CD14-positive monocyte (primary cell): ENCODE data around the gene TIAM2. TPM values are rescaled to one million over a fixed set of nuclear protein-coding genes. Genes with fewer than 3 reads are reported as not detected.

Experiments
- DNase-seq, 3 donors: peaks; one replicate each; pipeline ENCODE4 v3.0.0-alpha.2; 2011 to 2022
- H2AFZ ChIP-seq: 2 replicates; pipeline ENCODE4 v1.6.0; 2012; ENCODE audit warnings: mild to moderate bottlenecking, low read depth, low read length, inconsistent platforms; ENCODE audit not compliant: insufficient read depth, poor library complexity, severe bottlenecking
- H3K27ac ChIP-seq, 2 donors: 1 replicate in 1 of 2; 2 replicates in 1 of 2; pipeline ENCODE4 v1.5.1; 2012 to 2013; ENCODE audit warnings: low read length in 2 of 2, control low read depth in 1 of 2, inconsistent platforms in 1 of 2, low read depth in 1 of 2, mild to moderate bottlenecking in 1 of 2
- H3K27me3 ChIP-seq, 2 donors: one replicate each; pipeline versions ENCODE4 v1.6.0 to v1.6.1; 2011 to 2013; ENCODE audit warnings: low read length in 2 of 2; ENCODE audit not compliant: control insufficient read depth in 2 of 2, insufficient read depth in 2 of 2
- H3K36me3 ChIP-seq, 2 donors: replicated peaks in 1 of 2; 1 replicate in 1 of 2; 2 replicates in 1 of 2; pipeline versions ENCODE4 v1.5.1 to v1.6.1; 2012 to 2013; ENCODE audit warnings: low read length in 2 of 2, control low read depth in 1 of 2, inconsistent platforms in 1 of 2, mild to moderate bottlenecking in 1 of 2; ENCODE audit not compliant: insufficient read depth in 2 of 2, control insufficient read depth in 1 of 2
- H3K4me1 ChIP-seq, 2 donors: 1 replicate in 1 of 2; 2 replicates in 1 of 2; pipeline versions ENCODE4 v1.5.1 to v1.6.1; 2012 to 2013; ENCODE audit warnings: low read length in 2 of 2, control low read depth in 1 of 2, inconsistent platforms in 1 of 2, mild to moderate bottlenecking in 1 of 2, moderate library complexity in 1 of 2; ENCODE audit not compliant: insufficient read depth in 2 of 2, control insufficient read depth in 1 of 2
- H3K4me2 ChIP-seq: replicated peaks from 2 replicates; pipeline ENCODE3; 2012; ENCODE audit warnings: low read length, moderate library complexity, mild to moderate bottlenecking; ENCODE audit not compliant: poor library complexity, severe bottlenecking; ENCODE audit errors: extremely low read depth
- H3K4me3 ChIP-seq, 3 experiments: fragments of 200-600 bp in 1 of 3; sonication (generic) in 1 of 3; replicated peaks in 1 of 3; 1 replicate in 2 of 3; 2 replicates in 1 of 3; pipeline ENCODE4 v1.5.1; 2011 to 2013; ENCODE audit warnings: low read length in 3 of 3, mild to moderate bottlenecking in 3 of 3, control low read depth in 2 of 3, low read depth in 2 of 3, inconsistent platforms in 1 of 3, moderate library complexity in 1 of 3
- H3K79me2 ChIP-seq: 2 replicates; pipeline ENCODE4 v1.6.0; 2012; ENCODE audit warnings: mild to moderate bottlenecking, control low read depth, inconsistent platforms, low read length, moderate library complexity; ENCODE audit not compliant: insufficient read depth
- H3K9ac ChIP-seq: 2 replicates; pipeline ENCODE4 v1.6.0; 2017; ENCODE audit warnings: low read length, mild to moderate bottlenecking; ENCODE audit not compliant: insufficient read depth, poor library complexity, severe bottlenecking
- H3K9me3 ChIP-seq, 2 donors: replicated peaks in 1 of 2; 1 replicate in 1 of 2; 2 replicates in 1 of 2; pipeline versions ENCODE4 v1.5.1 to v1.6.1; 2012 to 2013; ENCODE audit warnings: low read length in 2 of 2, control low read depth in 1 of 2; ENCODE audit not compliant: control insufficient read depth in 1 of 2, insufficient read depth in 1 of 2
- H4K20me1 ChIP-seq: 2 replicates; pipeline ENCODE4 v1.6.0; 2012; ENCODE audit warnings: mild to moderate bottlenecking, low read length, control low read depth, moderate library complexity; ENCODE audit not compliant: insufficient read depth
- H3K27ac Mint-ChIP-seq, 7 donors: one replicate each; pipeline ENCODE4 v1.8.0; 2020; ENCODE audit warnings: mild to moderate bottlenecking in 7 of 7, mixed read lengths in 7 of 7, moderate library complexity in 6 of 7, inconsistent platforms in 2 of 7
- H3K27me3 Mint-ChIP-seq, 3 donors: one replicate each; pipeline ENCODE4 v1.8.0; 2021 to 2022; ENCODE audit warnings: low read depth in 3 of 3, mild to moderate bottlenecking in 3 of 3, mixed read lengths in 3 of 3, moderate library complexity in 3 of 3, inconsistent platforms in 1 of 3
- H3K36me3 Mint-ChIP-seq, 2 donors: one replicate each; pipeline ENCODE4 v1.8.0; 2020; ENCODE audit warnings: mixed read lengths in 2 of 2, inconsistent platforms in 1 of 2, mild to moderate bottlenecking in 1 of 2
- H3K4me1 Mint-ChIP-seq: one replicate; pipeline ENCODE4 v1.8.0; 2020; ENCODE audit warnings: mild to moderate bottlenecking, mixed read lengths
- H3K4me3 Mint-ChIP-seq, 2 donors: one replicate each; pipeline ENCODE4 v1.8.0; 2020; ENCODE audit warnings: mild to moderate bottlenecking in 2 of 2, mixed read lengths in 2 of 2, moderate library complexity in 1 of 2
- H3K9me3 Mint-ChIP-seq, 7 donors: one replicate each; pipeline ENCODE4 v1.8.0; 2020 to 2022; ENCODE audit warnings: mixed read lengths in 7 of 7, mild to moderate bottlenecking in 6 of 7, moderate library complexity in 6 of 7, inconsistent platforms in 2 of 7
- CTCF ChIP-seq: fragments of 200-600 bp; IDR thresholded peaks from one replicate; pipeline ENCODE4 v1.8.0; 2022; ENCODE audit warnings: antibody characterized with exemption, mild to moderate bottlenecking
- WGBS: methylation state at CpG from one replicate; pipeline ENCODE4 v1.1.5; 2013; ENCODE audit warnings: missing lambda C conversion rate; ENCODE audit not compliant: insufficient coverage; 5-methylcytosine and 5-hydroxymethylcytosine counted together
- intact Hi-C, 2 donors: fragments of 100-400 bp; cut with micrococcal nuclease; formaldehyde crosslinking; loops; one replicate each; pipeline versions ENCODE4 v1.15.0 to v1.15.1; 2023
- polyA plus RNA-seq, 3 donors: library from polyadenylated mRNA; depleted of rRNA in 1 of 3; unstranded in 2 of 3; stranded (reverse) in 1 of 3; fragments of 300-500 nt in 2 of 3; fragments of >200 nt in 1 of 3; fragmentation: Illumina TruSeq in 2 of 3; gene quantifications; 1 replicate in 2 of 3; 2 replicates in 1 of 3; pipeline ENCODE4 v1.2.3, GENCODE V29; 2012 to 2021

The TIAM2 gene
- polyA plus RNA-seq, 3 donors: 0.25 to 4.2 (median 0.67) TPM

- peaks cover 0 to 2% (median 0%) of the 10 kb centered on the region in 7 donors for H3K9me3 Mint-ChIP-seq
- Histone ChIP-seq H3K4me2 (no peak overlapping the region), H3K4me1 (no peaks in the 10 kb centered on the region), H3K4me3 (no peak overlapping the region), H3K9ac (no peak overlapping the region), H3K79me2 (no peaks in the 10 kb centered on the region), H3K27ac (no peak overlapping the region), H3K36me3 (no peaks in the 10 kb centered on the region), H3K9me3 (no peaks in the 10 kb centered on the region), H3K27me3 (no peaks in the 10 kb centered on the region), H4K20me1 (no peaks in the 10 kb centered on the region), H2AFZ (no peak overlapping the region)
- DNase-seq: no peak
- H3K27ac Mint-ChIP-seq: no peak overlapping the region
- peaks cover 0 to 5% (median 0%) of the 10 kb centered on the region in 3 donors for H3K27me3 Mint-ChIP-seq
- no peak overlapping the region for H3K4me3 Mint-ChIP-seq
- TF ChIP-seq CTCF: no peak
- no peaks in the 10 kb centered on the region for H3K36me3 Mint-ChIP-seq
- WGBS: 86% methylated on average over 8 of the region's 12 CpGs
- intact Hi-C loops: no loop called here
- H3K4me1 Mint-ChIP-seq: no peaks in the 10 kb centered on the region
Observed at GRCh38 chr6:155165029-155165710, 170.1 kb downstream of the TIAM2 start.

- Histone ChIP-seq H3K4me1 (no peaks in the 10 kb centered on the region), H3K27me3 (no peaks in the 10 kb centered on the region), H3K36me3 (no peaks in the 10 kb centered on the region), H3K9ac (no peak overlapping the region), H3K4me3 (no peak overlapping the region), H3K79me2 (no peaks in the 10 kb centered on the region), H3K4me2 (no peak overlapping the region), H3K9me3 (no peaks in the 10 kb centered on the region), H4K20me1 (no peaks in the 10 kb centered on the region), H2AFZ (no peak overlapping the region), H3K27ac (no peak overlapping the region)
- Mint-ChIP-seq H3K4me3 (no peak overlapping the region), H3K4me1 (peaks cover 8% of the 10 kb centered on the region), H3K9me3 (peaks cover 0 to 2% (median 0%) of the 10 kb centered on the region in 7 donors), H3K36me3 (no peaks in the 10 kb centered on the region), H3K27ac (no peak overlapping the region), H3K27me3 (no peaks in the 10 kb centered on the region)
- no peak for TF ChIP-seq CTCF
- DNase-seq: no peak
- intact Hi-C loops: loop anchor here in 1 of 2 donors (5.0 to 10.0 kb wide), 2 partner anchors 92 to 246 kb away; partner anchors contain the start of gene CLDN20
- WGBS: no CpG with 5 or more reads among the region's 3 CpGs
Observed at GRCh38 chr6:155170519-155170918, 175.4 kb downstream of the TIAM2 start.
